Measurements from ENCODE around the gene KIAA0408. TPM values are rescaled to one million over a fixed set of nuclear protein-coding genes. Genes with fewer than 3 reads are reported as not detected.

The KIAA0408 gene
- under 0.01 and 0.29 TPM in 2 replicates for total RNA-seq

GRCh38 chr6:127459231-127459641 lies at the start of gene KIAA0408:
Gene KIAA0408, minus strand, starts transcription at chr6:127459389. Its CDS starts 5,408 bp downstream, at chr6:127453981.

Small RNA genes lying within 50 kb of the gene (small RNA-seq; reads per million reads assigned to genes)
- not detected for gene KIAA0408

Other genes with a start within 250 kb of the KIAA0408 start
- gene RNF146, start 192.5 kb downstream of the KIAA0408 start, total RNA-seq: 43.4 and 54.1 TPM in 2 replicates
- 43.1 and 55.5 TPM in 2 replicates for gene ECHDC1, start 115.8 kb downstream of the KIAA0408 start, total RNA-seq
- gene C6orf58, start 117.8 kb upstream of the KIAA0408 start, total RNA-seq: 0.38 and 0.65 TPM in 2 replicates